GM18951 (cell line): ENCODE measurements around the gene HLF.

Experiments used
- POLR2A ChIP-seq: IDR thresholded peaks from 4 replicates; pipeline ENCODE4 v1.6.1; 2011; ENCODE audit warnings: mild to moderate bottlenecking; ENCODE audit not compliant: insufficient read length, insufficient read depth; ENCODE audit errors: extremely low read depth
- in situ Hi-C: fragments of 300-500 bp; cut with MboI; formaldehyde crosslinking; loops from one replicate; pipeline ENCODE4 v1.12.0; 2022; ENCODE audit warnings: low sequenced_read_pairs, mixed read lengths, inconsistent platforms; ENCODE audit not compliant: unreplicated experiment

HLF gene

DNA sequence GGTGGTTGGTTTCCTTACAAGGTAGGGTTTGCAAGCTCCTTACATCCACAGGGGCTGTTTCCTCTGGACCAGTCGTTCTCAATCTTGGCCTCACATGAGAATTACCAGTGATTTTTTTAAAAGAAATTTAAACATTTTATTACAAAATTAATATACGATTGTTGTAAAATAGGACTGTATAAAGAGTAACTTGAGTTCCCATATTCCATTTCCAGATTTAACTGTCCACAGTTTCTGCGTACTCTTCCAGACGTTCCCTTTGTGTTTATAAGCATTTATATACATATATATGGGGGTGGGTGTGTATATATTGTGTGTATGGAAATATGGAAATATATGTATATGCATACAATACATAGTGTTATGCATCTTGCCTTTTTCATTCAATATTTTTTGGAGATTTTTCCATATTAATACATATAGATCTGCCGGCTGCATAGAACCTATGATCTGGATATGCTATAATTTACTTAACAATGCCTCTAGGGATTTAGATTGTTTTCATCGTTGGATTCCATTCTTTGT lies 31.5 kb downstream of the HLF start:
- in situ Hi-C loops: loop anchor here (10.0 kb wide), 1 partner anchor 301 kb away; no protein-coding TSS in a partner anchor
- no peak for TF ChIP-seq POLR2A

DNA sequence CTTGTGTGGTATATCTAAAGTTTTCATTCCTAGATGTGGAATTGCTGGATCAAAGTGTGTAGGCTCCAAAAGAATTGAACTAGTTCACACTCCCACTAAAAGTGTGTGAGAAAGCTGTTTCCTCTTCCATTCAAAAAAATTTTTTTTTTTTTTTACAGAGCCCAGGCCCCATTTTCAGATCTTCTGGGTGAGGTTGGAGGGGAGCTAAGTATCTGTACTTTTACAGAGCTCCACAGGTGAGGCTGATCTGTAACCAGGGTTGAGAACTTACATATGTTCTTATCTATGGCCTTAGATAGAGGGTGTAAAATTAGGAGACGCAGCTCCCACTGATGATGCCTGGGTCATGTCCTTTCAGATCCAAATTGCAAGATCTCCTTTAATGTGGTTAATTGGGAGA lies 31.9 kb downstream of the HLF start:
- in situ Hi-C loops: loop anchor here (10.0 kb wide), 1 partner anchor 302 kb away; no protein-coding TSS in a partner anchor
- no peak for TF ChIP-seq POLR2A

DNA sequence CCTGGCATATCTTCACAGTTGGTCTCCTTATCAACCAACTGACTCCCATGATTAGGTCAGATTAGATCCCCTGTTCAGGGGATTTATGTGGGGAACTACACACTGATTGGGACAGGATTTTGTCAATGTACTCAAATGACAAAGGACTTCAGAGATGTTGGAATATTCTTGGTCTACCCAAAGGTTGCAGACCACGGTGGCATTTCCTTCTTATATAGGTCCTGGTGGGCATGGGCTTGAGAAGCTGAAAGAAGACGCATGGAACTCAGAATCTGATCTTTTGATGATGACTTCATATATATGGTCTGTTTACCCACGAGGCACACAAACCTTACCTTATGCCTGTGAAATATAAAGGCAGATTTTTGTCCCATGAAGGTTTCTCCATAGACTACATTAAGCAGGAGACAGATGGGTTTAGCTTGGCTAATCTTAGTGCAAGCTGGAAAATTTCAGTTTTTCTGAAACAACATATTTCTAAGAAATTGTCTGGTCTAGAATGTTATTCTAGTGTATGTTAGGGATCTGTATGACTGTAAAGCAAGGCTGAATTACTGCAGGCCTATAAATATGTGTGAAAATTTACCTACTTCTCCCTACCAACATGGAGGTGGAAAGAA lies 33.5 kb downstream of the HLF start:
- TF ChIP-seq POLR2A: no peak
- in situ Hi-C loops: loop anchor here (10.0 kb wide), 1 partner anchor 303 kb away; no protein-coding TSS in a partner anchor

- in situ Hi-C loops: loop anchor here (10.0 kb wide), 1 partner anchor 304 kb away; no protein-coding TSS in a partner anchor
- TF ChIP-seq POLR2A: no peak
Measured at GRCh38 chr17:55299162-55299838, 34.5 kb downstream of the HLF start.

DNA sequence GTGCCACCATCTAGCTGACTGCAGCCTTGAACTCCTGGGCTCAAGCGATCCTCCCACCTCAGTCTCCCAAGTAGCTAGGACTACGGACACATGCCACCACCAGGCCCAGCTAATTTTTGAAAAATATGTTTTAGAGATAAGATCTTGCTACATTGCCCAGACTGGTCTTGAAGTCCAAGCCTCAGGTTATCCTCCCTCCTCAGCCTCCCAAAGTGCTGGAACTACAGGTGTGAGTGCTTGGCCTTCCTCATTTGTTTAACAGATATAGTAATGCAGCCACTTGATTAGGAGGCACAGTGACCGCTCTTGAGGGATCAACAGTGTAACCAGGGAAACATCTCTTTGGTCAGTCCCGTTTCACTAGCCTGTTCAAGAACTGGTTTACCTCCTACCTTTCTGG lies 35.1 kb downstream of the HLF start:
- TF ChIP-seq POLR2A: no peak
- in situ Hi-C loops: loop anchor here (10.0 kb wide), 1 partner anchor 305 kb away; no protein-coding TSS in a partner anchor

GRCh38 chr17:55300479-55301290 lies 35.9 kb downstream of the HLF start:
- no peak for TF ChIP-seq POLR2A
- in situ Hi-C loops: no loop called here

DNA sequence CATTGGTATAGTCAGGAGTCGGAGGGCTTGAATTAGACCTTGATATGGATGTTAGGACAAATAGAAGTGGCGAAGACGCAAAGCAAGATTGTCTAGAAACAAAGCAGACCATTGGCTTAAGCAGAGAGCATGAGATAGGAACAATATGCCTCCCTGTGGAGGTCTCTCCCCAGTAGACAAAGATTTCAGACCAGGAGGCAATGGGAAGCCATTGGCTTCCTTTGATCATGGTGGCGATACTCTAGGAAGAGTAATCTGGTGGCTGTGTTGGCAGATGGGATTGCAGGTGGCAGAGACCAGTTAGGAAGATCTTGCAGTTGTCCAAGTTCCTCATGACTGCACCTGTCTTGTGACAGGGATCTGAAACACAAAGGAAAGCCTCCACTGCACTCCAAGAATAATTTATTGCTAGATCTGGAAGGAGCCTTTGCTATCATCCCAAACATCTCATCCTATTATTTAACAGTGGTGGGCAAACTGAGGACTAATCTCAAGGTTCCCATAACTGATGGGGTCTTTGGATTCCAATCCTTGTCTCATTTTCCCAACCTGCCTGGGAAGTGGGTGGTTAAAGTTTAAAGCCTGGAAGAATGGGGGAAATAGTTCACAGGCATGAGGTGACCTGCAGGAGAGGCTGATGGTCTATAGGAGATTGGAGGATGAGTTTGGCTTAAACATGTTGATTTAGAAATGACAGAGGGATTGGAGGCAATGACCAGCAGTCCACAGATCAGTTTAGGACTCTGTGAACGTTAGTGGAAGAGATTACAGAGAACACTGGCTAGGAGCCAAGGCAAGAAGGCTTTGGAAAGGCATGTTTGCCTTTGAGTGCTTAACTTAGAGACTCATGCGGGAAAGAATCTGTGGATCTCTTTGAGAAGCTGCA lies 37.0 kb downstream of the HLF start:
- in situ Hi-C loops: no loop called here
- no peak for TF ChIP-seq POLR2A

DNA sequence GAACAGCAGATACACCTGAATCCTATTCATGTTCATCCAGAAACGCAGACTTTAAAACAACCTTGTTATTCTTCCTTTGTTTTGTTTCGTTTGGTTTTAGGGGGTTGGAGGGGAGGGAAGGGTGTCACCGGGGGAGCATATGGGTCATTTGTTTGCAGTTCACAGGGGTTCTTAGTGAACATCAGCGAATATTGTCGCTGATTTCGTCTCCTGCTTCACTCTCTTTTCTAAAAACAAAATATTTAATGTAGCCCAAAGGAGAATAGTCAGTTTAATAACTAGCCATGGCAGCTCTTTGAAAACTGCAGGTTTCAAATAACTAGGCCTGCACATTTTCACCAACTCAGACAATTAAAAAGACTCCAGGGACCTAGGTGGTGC lies 37.6 kb downstream of the HLF start:
- no peak for TF ChIP-seq POLR2A
- in situ Hi-C loops: no loop called here

- no peak for TF ChIP-seq POLR2A
- in situ Hi-C loops: no loop called here
Measured at GRCh38 chr17:55303008-55303493, 38.3 kb downstream of the HLF start.

GRCh38 chr17:55303701-55304145 lies 39.0 kb downstream of the HLF start:
- in situ Hi-C loops: no loop called here
- TF ChIP-seq POLR2A: no peak

GRCh38 chr17:55304171-55304859 lies 39.6 kb downstream of the HLF start:
- no peak for TF ChIP-seq POLR2A
- in situ Hi-C loops: no loop called here
